GM19455 (cell line): ENCODE data around the gene PODNL1.
A peak's percentile ranks its signal among the peaks of the same experiment; 100 is the strongest.

Experiments used
- ATAC-seq: cut with Tn5 transposase; IDR thresholded peaks from one replicate; pipeline ENCODE4 v1.9.1; 2021; ENCODE audit not compliant: unreplicated experiment

Gene PODNL1

GRCh38 chr19:13958043-13958442 is 19.8 kb upstream of the PODNL1 start:
- ATAC-seq = no peak

- no peak for ATAC-seq
These were observed 18.8 kb upstream of the PODNL1 start for GRCh38 chr19:13957051-13957450.

- no peak for ATAC-seq
These were observed 18.1 kb upstream of the PODNL1 start for GRCh38 chr19:13956365-13956744.

GRCh38 chr19:13955662-13956364 is 17.6 kb upstream of the PODNL1 start:
- ATAC-seq = no peak

- no peak for ATAC-seq
These were observed 16.0 kb upstream of the PODNL1 start for GRCh38 chr19:13954185-13954584.

GRCh38 chr19:13952931-13953531 is 14.8 kb upstream of the PODNL1 start:
- ATAC-seq = no peak

- ATAC-seq = peak; percentile 96
These were observed 14.1 kb upstream of the PODNL1 start, which contains the start of gene DCAF15 for GRCh38 chr19:13952154-13952930. Gene DCAF15 (plus strand): TSS chr19:13952509. CDS start chr19:13952513, 4 bp downstream.

GRCh38 chr19:13951799-13952153 is 13.6 kb upstream of the PODNL1 start:
- ATAC-seq = no peak

- no peak for ATAC-seq
These were observed 12.8 kb upstream of the PODNL1 start for GRCh38 chr19:13951043-13951442.

- no peak for ATAC-seq
These were observed 8.2 kb upstream of the PODNL1 start for GRCh38 chr19:13946414-13946813.

GRCh38 chr19:13942023-13942684 is 3.9 kb upstream of the PODNL1 start:
- ATAC-seq = no peak

GRCh38 chr19:13937479-13938300 is 527 bp downstream of the PODNL1 start:
- no peak for ATAC-seq

GRCh38 chr19:13935765-13936510 is 2.3 kb downstream of the PODNL1 start:
- no peak for ATAC-seq

- ATAC-seq = no peak
These were observed 3.5 kb downstream of the PODNL1 start for GRCh38 chr19:13934785-13935109.

- no peak for ATAC-seq
These were observed 5.3 kb downstream of the PODNL1 start for GRCh38 chr19:13932911-13933393.

GRCh38 chr19:13932149-13932637 is 6.0 kb downstream of the PODNL1 start:
- ATAC-seq = no peak

- ATAC-seq = no peak
These were observed 6.6 kb downstream of the PODNL1 start for GRCh38 chr19:13931391-13932148.

GRCh38 chr19:13930402-13930801 is 7.8 kb downstream of the PODNL1 start:
- no peak for ATAC-seq

- ATAC-seq = no peak
These were observed 8.3 kb downstream of the PODNL1 start for GRCh38 chr19:13929956-13930355.
